Spleen (tissue), 7 donors: Measurements from ENCODE around the gene SESTD1.

Experiments
- POLR2A ChIP-seq, 3 donors: fragments of 450-650 bp; IDR thresholded peaks; one replicate each; pipeline ENCODE4 v1.5.1; 2017; ENCODE audit warnings: antibody characterized with exemption in 3 of 3, mild to moderate bottlenecking in 1 of 3
- POLR2AphosphoS5 ChIP-seq, 3 donors: sonication (generic); formaldehyde crosslinking; IDR thresholded peaks; one replicate each; pipeline ENCODE4 v1.5.1; 2017; ENCODE audit warnings: antibody characterized with exemption in 3 of 3
- TF ChIP-seq, protein P1 (sequence below), 11 experiments: fragments of 200-600 bp in 7 of 11; fragments of 450-650 bp in 4 of 11; sonication (generic) in 4 of 11; IDR thresholded peaks in 8 of 11; conservative IDR thresholded peaks in 3 of 11; 1 replicate in 7 of 11; 2 replicates in 4 of 11; pipeline versions ENCODE4 v1.4.0 to v1.8.0; 2016 to 2021; ENCODE audit warnings: antibody characterized with exemption in 11 of 11, inconsistent platforms in 4 of 11, mild to moderate bottlenecking in 1 of 11
- donor health status: DM: no; HTN: no; CAD: no; lungs with moderate emphysema.
- donor health status: DM: no; HTN: no; CAD: no.
- donor health status: DM: no; HTN: no; CAD: no.

DNA sequence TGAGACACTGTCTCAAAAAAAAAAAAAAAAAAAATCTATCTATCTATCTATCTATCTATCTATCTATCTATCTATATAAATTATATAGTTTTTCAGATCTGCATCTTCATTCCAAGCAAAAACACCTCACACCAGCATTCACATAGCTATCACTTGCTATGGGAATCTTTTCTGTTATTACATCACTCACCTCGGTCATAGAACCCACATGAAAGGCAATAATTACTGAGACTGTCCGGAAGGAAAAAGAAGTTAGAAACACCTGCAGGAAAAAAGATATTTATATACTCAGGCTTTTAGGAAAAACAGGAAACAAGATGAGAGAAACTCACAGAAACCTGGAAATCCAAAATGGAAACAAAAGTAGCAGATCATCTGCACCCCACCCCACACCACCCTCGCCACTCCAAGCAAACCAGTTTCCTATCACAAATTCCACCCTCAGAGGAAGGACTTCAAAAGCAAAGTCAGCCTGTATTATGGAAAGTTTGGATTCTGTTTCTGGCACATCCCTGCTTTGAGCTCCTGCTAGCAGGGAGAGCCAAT lies 192.7 kb downstream of the SESTD1 start:
- TF ChIP-seq, protein P1, sequence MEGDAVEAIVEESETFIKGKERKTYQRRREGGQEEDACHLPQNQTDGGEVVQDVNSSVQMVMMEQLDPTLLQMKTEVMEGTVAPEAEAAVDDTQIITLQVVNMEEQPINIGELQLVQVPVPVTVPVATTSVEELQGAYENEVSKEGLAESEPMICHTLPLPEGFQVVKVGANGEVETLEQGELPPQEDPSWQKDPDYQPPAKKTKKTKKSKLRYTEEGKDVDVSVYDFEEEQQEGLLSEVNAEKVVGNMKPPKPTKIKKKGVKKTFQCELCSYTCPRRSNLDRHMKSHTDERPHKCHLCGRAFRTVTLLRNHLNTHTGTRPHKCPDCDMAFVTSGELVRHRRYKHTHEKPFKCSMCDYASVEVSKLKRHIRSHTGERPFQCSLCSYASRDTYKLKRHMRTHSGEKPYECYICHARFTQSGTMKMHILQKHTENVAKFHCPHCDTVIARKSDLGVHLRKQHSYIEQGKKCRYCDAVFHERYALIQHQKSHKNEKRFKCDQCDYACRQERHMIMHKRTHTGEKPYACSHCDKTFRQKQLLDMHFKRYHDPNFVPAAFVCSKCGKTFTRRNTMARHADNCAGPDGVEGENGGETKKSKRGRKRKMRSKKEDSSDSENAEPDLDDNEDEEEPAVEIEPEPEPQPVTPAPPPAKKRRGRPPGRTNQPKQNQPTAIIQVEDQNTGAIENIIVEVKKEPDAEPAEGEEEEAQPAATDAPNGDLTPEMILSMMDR (IDR thresholded peaks at IDR 0.05 in 8 of 11, conservative IDR thresholded peaks at IDR 0.05 in 3 of 11), result no peak
- no peak for TF ChIP-seq POLR2A (IDR thresholded peaks at IDR 0.05)
- no peak for TF ChIP-seq POLR2AphosphoS5 (IDR thresholded peaks at IDR 0.05)
